ENCODE data around the gene LRRC46.
A peak's percentile ranks its signal among the peaks of the same experiment; 100 is the strongest.

LRRC46 gene

DNA sequence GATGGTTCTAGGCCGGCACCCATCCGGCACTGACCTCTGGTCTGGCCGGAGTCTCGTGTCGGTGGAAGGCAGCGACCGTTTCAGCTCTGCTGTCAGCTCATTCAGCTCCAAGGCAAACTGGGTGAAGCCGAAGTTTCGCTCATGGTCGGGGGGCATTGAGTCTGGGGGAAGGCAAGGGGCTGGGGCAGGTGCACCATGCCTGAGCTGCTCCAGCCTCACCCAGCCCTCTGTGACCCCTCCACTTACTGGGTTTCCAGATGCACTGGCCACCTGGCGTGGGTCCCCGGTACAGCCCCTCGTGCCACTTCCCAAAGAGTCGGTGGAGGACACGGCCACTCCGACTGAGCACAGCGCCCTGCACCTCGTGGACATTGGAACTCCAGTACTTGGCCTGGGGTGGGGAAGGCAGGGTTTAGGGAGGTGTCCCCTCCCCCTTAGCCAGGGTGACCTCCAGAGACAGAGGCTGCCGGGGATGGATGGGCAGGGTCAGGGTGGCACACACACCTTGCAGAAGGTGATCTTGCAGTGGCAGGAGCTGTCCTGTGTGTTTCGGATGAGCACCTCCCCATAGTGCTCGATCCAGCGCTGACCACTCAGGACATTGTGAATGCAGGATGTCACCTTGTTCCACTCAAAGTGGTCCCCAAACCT, 22.5 kb upstream of the LRRC46 start:
- DNase-seq (ENCODE audit: low spot score) = peak; percentile 37

DNA sequence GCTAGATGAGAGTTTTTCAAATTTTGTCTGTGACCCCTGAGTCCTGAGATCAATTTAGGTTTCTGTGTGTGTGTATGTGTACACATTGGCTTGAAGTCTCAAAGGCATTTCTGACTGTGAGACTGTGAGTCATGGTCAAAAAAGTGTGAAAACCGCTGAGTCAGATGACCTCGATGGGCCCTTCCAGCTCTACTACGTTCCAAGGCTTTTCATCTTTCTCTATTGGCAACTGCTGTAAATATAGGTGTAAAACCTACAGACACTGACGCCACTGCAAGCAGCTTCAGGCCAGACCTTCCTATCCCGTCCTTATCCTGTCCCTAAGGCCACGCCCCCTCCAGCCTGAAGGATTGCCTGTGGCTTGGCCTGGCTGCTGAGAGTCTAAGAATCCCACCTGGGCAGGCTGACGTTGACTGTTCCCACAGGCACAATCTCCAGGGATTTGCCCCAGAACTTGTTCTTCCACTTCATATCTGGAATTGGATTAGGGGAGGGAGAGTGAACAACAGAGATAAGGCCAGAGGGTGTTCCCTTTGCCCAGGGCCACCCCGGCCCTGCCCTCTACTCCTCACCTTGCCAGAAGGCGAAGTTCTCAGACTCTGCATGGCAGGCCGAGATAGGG, 21.2 kb upstream of the LRRC46 start:
- DNase-seq (ENCODE audit: low spot score) = no peak

DNA sequence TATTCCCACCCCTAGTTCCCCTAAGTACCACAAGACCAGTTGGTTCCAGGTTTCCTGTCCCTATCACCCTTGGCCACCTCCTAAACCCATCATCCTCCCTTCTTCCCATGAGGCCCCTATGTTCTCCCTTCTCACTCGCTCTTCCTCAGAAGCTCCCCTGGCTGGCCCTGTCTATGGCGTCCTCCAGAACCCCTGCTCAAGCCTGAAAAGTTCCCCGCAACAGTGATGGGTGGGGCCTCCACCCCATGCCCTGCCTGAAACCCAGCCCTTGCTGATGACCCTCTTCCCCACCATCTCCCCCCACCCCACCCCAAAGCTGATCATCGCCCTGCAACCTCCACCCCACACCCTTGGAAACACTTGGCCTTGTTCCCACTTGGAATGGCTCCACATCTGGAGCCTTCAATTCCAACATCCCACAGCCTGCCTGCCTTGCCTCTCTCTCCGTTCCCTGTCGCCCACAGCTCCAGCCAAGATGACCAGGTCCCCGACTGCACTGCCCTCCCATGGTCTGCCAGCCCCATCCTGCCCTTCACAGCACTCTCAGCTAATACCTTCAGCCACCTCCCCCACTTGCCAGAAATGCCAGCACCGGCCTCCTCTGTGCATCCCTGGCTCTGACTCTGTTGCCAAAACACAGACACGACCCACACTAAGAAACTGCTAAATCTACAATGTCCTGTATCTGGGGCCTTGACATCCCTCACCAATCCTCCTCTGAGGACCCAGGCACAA, 20.4 kb upstream of the LRRC46 start:
- DNase-seq (ENCODE audit: low spot score) = no peak

DNA sequence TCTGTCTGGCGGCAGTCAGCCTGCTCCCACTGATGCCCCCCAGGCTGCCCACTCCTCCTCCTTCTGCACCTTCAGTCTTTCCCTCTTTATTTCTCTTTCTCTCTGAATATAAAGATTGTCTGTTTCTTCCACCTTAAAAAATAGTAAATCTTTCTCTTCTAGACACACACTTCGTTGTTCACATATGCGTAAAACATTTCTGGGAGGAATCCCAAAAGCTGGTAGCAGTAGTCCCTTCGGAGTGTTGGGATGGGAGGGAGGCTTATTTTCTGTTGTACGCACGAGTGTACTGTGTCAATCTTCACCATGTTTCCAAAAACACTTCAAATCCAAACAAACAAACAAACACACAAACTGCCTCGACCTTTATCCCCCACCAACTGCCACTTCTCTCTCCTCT, 19.8 kb upstream of the LRRC46 start:
- no peak for DNase-seq (ENCODE audit: low spot score)

DNA sequence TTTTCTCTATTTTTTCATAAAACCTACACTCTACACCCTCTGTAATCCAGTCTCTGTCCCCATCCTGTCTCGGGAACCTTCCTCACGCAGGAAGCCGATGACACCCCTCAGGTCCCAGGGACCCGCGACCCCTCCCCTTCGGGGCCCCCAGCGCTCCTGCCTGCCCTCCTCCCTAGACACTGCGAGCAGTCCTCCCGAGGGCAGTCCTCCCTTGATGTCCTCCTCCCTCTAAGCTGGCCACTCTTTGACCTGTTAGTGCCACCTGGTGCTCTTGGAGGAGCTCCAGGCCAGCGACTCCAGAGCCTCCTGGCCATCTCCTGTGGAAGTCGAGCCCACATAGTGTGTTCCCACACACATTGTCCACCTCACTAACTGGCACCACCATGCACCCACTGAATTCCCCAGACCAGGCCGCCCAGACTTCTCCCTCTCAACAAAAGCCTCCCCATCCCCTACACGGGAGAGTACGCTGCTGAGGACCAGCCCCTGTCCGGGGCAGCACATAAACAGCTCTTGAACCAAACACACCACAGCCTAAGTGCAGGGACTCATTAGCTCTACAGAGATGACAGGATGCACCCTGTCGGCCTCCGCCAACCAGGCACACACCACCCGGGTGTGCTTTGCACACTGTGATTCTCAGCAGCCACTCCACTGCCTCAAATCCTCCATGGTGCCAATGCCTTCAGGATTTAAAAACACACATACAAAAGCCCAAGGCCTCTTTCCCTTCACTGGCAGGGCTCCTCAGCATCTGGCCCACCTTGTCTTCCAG, 19.1 kb upstream of the LRRC46 start:
- no peak for DNase-seq (ENCODE audit: low spot score)

DNA sequence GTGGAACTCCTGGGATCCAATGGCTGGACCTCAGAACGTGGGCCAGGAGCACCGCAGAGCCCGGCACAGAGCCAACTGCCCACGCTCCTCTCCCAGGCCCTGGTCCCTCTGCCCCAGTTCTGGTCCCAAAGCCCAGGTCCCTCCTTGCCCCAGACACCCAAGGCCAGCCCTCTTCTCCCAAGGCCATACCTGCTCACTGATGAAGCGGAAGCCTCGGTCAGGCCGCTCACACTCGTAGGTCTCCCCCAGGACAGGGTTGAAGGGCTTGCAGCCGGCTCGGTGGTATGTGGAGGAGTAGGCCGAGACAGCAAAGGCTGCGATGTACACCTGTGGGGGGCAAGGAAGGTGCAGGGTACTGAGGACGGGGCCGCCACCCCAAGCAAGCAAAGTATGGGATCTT, 18.4 kb upstream of the LRRC46 start:
- DNase-seq (ENCODE audit: low spot score) = no peak

DNA sequence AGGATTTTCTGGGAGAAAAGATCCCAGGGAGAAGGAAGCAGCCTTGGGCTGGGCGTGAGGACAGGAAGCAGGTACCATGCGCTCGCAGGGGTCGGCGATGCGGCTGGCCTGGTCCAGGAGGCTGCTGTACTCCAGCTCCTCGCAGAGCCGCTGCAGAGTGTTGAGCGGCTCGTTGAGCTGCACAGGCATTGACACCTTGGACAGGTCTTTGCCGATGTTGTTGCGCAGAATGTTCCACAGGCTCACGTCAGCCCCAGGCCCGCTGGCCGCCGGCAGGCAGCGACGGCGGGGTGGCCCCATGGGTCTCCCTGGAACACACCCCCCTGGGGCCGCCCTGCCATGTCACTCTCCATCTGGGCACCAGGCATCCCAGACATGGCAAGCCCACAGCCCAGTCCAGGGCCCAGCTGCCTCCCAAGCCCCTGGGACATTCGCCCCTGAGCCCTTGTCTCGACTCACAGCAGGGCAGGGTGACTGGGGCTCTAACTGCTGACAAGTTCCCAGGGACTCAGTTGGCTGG, 17.9 kb upstream of the LRRC46 start:
- DNase-seq (ENCODE audit: low spot score) = no peak

DNA sequence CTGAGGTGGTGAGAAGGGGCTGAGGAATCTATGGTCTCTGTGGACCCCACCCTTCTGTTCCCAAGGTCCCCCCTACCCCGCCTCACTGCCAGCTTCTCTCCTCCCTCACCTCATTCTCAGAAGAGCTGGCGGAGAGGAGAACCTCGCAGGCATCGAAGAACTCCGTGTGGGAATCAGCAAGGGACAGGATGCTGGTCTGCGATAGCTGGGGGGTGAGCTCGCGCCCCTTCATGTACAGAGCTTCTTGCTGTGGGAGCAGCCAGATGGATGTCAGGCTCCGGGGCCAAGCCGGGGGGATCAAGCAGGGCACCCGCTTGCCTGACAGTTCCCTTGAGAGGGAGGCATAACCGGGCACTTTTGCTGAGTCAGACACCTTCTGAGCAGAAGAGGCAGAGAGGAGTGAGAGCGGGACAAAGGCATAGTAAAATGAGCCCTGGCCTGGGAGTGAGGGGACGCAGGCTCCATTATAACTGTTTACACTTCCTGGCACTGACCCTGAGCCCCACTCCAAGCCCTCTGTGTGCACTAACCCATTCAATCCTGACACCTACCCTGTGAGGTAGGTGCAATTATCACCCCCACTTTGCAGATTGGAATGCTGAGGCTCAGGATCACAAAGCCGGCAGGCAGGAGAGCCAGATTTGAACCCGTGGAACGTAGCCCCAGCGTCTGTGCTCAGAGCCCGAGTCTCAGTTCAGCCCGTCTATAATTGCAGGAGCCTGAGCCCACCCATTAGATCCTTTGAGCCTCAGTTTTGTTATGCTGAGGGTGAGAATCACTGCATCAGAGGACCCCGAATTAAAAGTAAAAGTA, 16.2 kb upstream of the LRRC46 start:
- DNase-seq (ENCODE audit: low spot score) = no peak

DNA sequence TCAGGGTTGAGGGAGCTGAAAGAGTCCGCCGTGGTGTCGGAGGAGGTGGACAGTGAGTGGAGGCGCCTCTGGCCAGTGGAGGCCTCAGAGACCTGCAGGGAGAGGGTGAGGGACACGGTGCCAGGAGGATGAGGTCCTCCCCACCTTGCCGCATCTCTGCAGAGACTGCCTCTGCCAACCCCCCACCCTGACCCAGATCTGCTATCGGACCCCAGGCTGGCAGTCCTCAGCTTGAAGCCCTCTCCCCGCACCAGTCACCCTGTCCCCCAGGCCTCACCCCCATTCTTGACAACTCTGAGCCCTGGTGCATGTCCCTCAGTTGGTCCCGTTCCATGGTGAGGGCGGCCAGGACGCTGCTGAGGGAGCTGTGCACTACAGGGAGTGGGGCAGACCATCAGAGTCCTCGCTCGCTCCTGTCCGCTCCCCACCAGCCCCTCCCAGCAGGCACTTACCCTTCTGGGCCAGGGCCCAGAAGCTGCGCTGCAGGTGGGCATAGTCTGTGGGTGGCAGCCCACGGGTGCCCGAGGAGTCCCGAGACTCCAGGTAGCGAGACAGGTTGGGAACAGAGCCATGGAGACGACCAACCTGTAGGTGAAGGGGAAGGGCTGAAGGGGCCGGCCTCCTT, 15.2 kb upstream of the LRRC46 start:
- no peak for DNase-seq (ENCODE audit: low spot score)

DNA sequence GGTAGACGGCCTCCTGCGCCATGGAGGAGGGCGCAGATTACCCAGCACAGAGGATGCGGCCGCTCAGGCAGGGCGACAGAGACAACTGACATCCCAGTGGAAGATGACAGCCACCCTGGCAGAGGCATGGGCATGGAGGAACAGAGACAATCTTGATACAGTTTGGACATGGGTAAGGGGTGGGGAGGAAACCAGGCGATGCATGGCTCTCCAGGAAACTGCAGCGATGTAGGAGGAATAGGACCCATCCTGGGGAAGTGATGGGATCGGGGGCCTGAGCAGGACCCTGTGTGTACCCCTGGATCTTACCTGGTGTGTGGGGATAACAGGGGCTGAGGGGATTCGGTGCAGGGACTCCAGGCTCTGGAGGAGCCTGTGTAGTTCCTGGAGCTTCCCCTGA, 14.5 kb upstream of the LRRC46 start:
- no peak for DNase-seq (ENCODE audit: low spot score)

DNA sequence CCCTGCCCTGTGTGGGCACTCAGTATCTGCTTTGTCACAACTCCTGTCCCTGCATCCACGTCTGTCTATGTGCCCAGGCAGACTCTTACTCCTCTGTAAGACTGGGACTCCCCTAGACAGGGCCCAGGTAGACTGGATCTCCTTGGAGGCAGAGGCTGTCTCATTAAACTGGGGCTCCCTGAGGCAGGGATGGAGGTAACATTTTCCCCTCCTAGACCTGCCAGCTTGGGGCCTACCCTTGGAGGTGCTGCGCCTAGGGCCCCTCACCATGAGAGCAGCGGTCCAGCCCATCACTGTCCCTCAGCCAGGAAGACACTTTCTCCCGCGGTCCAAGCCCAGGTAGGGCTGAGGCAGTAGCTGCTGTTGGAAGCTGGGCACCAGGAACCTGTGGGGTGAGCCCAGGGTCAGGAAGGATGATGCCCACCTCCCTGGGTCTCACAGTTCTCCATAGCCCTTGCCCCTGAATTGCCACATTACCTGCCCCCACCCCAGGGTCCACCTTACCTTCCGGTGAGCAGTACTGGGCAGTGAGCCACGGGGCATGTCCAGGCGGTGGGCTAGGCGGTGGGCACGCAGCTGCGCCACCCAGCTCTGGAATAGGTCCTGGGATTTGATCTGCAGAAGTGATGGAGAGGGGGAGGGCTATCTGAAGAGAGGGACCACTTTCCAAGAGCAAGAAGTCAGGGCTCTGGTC, 13.3 kb upstream of the LRRC46 start:
- no peak for DNase-seq (ENCODE audit: low spot score)

DNA sequence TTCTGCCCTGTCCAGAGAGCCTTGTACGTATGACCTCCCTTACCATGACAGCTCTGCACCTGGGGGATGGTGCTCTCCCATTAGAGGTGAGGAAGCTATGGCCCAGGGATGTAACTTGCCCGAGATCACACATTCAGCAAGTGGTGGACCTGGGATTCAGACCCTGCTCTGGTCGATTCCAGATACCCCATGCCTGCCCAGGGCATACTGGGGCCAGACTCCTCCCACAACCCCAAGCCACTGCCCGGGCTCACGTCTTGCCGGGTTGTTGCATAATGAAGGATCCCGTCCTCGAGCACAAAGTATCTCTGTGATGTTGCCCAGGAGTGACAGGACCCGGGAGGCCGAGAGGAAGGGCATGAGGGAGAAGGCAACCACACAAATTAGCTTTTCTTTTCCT, 12.0 kb upstream of the LRRC46 start:
- no peak for DNase-seq (ENCODE audit: low spot score)

DNA sequence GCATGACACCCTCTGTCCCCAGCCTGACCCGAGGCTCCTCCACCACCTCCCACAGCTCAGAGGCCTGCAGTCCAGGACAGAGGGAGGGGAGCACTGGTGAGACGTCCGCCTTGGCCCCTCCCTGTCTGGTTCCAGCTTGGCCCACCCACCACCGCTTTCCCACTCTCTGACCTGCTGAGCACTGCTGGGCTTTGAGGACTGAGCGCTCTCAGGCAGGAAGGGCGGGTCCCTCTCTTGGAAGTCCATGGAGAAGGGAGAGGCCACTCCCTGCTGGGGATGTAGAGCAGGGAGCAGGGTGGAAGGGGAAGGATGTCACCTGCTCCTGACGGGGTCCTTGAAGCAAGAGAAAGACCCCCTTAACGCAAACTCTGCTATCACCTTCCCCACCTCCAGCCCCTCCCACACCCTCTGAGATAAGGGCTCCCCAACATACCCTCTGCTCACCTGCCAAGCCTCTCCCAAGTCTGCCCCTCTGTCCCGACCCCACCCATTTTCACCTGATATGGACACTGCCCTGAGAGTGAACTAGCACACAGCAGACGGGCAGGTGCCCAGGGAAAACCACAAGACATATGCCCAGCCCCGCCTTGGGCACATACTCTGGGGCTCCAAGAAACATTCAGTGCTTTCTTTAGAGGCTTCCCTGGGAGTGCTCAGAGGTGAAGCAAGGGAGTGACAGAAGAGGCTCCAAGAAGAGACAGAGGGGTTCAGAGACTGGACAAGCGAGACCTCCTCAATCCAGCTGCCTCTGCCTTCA, 11.3 kb upstream of the LRRC46 start:
- no peak for DNase-seq (ENCODE audit: low spot score)

DNA sequence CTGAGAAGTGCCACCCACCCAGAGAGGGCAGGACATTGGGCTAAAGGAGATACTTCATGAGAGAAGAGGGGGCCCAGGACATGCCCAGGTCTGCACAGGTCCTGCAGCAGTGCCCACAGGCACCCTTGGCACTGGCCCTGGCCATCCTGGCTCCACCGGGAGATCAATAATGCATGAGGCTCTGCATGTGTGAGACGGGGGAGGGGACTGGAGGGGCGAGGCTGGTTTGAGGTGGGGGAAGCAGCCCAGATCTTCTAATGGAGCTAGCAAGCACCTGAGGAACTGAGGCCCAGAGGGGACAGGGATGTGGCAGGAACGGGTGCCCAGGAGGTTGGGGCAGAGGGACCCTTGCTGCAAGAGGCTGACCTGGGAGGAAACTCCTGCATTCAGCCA, 10.4 kb upstream of the LRRC46 start:
- no peak for DNase-seq (ENCODE audit: low spot score)

DNA sequence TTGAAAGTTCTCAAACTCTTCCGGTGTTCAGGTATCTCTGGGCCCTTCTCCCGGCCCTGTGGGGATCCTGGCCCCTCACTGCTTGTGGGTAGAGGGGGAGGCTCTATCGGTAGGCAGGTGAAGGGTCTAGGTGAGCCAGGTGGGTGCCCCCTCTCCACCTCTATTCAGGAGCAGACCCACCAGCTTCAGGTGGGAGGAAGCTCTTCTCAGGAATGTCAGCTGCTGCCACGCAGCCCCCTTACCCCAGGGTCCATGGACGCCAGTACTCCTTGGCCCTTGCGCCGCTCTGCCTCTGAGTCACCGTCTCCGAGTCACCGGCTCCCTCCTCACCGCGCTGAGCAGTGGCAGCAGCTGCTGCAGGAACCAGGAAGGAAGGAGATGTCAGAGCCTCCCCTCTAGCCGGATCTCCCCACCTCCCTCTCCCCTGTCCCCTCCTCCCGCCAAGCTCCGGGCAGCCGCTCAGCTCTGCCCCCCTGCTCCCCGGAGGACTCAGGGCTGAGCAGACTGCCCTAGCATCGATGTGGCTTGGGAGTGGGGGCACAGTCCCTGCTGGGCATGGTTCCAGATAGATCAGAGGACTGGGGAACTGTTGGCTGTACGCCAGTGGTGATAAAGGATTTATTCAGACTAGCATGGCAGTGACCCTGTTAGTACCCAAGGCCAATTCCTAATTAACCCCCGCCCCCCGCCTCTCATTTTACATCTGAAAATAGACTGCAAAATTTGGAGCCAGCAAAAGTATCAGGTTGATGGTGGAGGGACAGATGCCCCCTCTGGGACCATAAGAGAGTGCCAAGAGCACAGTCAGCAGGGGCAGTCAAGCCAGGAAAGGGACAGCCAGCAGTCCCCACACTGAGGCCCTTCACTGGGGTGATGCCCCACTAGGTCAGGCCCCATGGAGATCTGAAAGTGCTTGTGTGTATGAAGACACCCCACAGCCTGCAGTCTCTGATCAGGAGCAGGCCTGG, 9.8 kb upstream of the LRRC46 start, which contains the start of gene OSBPL7:
Gene OSBPL7, minus strand, starts transcription at position 371 of the 968 bp plus-strand sequence. CDS start 1,516 bp downstream, outside the sequence.
- DNase-seq (ENCODE audit: low spot score) = peak; percentile 83

DNA sequence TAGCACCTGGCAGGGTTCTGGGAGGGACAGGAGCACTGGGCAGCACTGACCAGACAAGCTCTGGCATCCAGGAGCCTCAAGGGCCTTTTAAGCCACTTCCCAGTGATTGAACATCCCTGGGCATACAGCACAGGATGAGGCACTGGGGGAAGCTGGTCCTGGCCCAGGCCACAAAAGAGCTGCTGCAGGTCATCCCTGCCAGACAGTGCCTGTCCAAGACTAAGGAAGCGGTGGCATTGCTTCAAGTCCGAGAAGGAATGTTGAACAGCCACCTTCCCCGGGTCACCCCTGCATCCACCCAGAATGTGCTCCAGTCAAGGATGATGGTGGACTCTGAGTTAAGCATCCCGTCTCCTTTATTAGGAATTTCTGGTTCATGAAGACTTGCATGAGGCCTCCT, 8.7 kb upstream of the LRRC46 start:
- no peak for DNase-seq (ENCODE audit: low spot score)

DNA sequence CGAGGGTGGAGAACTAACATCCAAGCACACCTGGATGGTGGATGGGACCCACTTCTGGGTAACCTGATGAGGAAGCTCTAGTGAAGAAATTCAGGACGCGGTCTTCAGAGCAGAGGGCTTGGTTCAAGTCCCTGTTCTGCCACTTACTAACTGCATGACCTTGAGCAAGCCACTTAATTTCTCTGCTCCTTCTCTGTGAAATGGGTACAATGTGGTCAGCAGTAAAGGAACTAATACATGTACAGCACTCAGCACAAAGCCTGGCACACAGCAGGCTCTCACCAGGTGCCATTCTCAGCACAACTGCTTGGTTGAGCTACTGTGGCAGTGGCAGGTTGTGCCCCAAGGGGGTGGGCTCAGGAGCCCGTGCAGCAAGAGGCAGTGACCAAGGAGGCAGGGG, 8.0 kb upstream of the LRRC46 start:
- DNase-seq (ENCODE audit: low spot score) = no peak

DNA sequence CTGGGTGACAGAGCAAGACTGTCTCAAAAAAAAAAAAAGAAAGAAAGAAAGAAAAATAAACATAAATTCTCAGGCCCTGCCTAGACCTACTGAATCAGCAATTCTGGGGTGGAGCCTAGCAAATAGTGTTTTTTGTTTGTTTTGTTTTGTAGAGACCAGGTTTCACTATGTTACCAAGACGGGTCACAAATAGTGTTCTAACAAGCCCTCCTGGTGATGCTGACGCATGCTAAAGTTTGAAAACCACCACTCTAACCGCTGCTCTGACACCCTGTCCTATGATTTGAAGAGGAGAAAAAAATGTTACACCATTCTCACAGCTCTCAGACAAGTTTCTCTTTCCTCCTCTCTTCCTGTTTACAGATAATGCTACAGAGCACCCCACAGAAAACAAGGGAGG, 1.6 kb upstream of the LRRC46 start:
- DNase-seq (ENCODE audit: low spot score) = no peak
